Fibroblast of lung (primary cell): ENCODE data around the gene FAM110A. TPM values are rescaled to one million over a fixed set of nuclear protein-coding genes. Genes with fewer than 3 reads are reported as not detected.

Source experiments
- DNase-seq, 2 donors: peaks; one replicate each; pipeline versions ENCODE4 v3.0.0 to v3.0.0-alpha.2; 2010; ENCODE audit warnings: low read depth in 2 of 2
- H2AFZ ChIP-seq: 2 replicates; pipeline ENCODE4 v1.5.1; 2012; ENCODE audit warnings: low read length, control low read depth, inconsistent platforms
- H3K27ac ChIP-seq: 2 replicates; pipeline ENCODE4 v1.5.1; 2011; ENCODE audit warnings: low read length, control low read depth; ENCODE audit not compliant: insufficient read depth
- H3K27me3 ChIP-seq: 2 replicates; pipeline ENCODE4 v1.5.1; 2011; ENCODE audit warnings: mild to moderate bottlenecking, low read length; ENCODE audit not compliant: control insufficient read depth, insufficient read depth
- H3K36me3 ChIP-seq: 2 replicates; pipeline ENCODE4 v1.5.1; 2011; ENCODE audit warnings: low read length; ENCODE audit not compliant: control insufficient read depth, insufficient read depth
- H3K4me1 ChIP-seq: 2 replicates; pipeline ENCODE4 v1.5.1; 2011; ENCODE audit warnings: low read length; ENCODE audit not compliant: control insufficient read depth, insufficient read depth; ENCODE audit errors: extremely low read depth
- H3K4me2 ChIP-seq: 2 replicates; pipeline ENCODE4 v1.5.1; 2011; ENCODE audit warnings: low read length, control low read depth; ENCODE audit not compliant: insufficient read depth; ENCODE audit errors: extremely low read depth
- H3K4me3 ChIP-seq, 4 experiments: fragments of 200-600 bp in 1 of 4; sonication (generic) in 1 of 4; replicated peaks in 1 of 4; 2 replicates each; pipeline ENCODE4 v1.5.1; 2011 to 2016; ENCODE audit warnings: low read length in 4 of 4, low read depth in 3 of 4, mild to moderate bottlenecking in 3 of 4, control low read depth in 2 of 4, inconsistent platforms in 1 of 4, mixed read lengths in 1 of 4; ENCODE audit not compliant: insufficient read depth in 1 of 4; ENCODE audit errors: control extremely low read depth in 1 of 4
- H3K79me2 ChIP-seq: 2 replicates; pipeline ENCODE4 v1.5.1; 2012; ENCODE audit warnings: mild to moderate bottlenecking, low read length, inconsistent platforms; ENCODE audit not compliant: control insufficient read depth, insufficient read depth
- H3K9ac ChIP-seq: 2 replicates; pipeline ENCODE4 v1.5.1; 2011; ENCODE audit warnings: mild to moderate bottlenecking, low read length, control low read depth; ENCODE audit not compliant: insufficient read depth
- H3K9me3 ChIP-seq: 2 replicates; pipeline ENCODE4 v1.5.1; 2012; ENCODE audit warnings: low read depth, low read length; ENCODE audit not compliant: control insufficient read depth, insufficient read depth
- H4K20me1 ChIP-seq: 2 replicates; pipeline ENCODE4 v1.5.1; 2011; ENCODE audit warnings: low read length; ENCODE audit not compliant: control insufficient read depth, insufficient read depth; ENCODE audit errors: extremely low read depth
- CTCF ChIP-seq, 2 donors: IDR thresholded peaks in 1 of 2; conservative IDR thresholded peaks in 1 of 2; 1 replicate in 1 of 2; 2 replicates in 1 of 2; pipeline ENCODE4 v1.5.1; 2011 to 2012; ENCODE audit warnings: low read length in 2 of 2, control low read depth in 1 of 2, inconsistent platforms in 1 of 2, low read depth in 1 of 2, mild to moderate bottlenecking in 1 of 2
- EZH2 ChIP-seq: IDR thresholded peaks from 2 replicates; pipeline ENCODE4 v1.5.1; 2012; ENCODE audit warnings: low read length, control low read depth, mild to moderate bottlenecking; ENCODE audit errors: missing control alignments
- polyA plus RNA-seq, 2 donors: library from polyadenylated mRNA; depleted of rRNA in 1 of 2; stranded (reverse) in 1 of 2; unstranded in 1 of 2; fragments of >200 nt; gene quantifications; 2 replicates each; pipeline ENCODE4 v1.2.1, GENCODE V29; 2011 to 2012; ENCODE audit warnings: missing spikeins in 1 of 2
- total RNA-seq: library from RNA; depleted of rRNA; stranded (reverse); fragments of >200 nt; gene quantifications from 2 replicates; pipeline ENCODE4 v1.2.1, GENCODE V29; 2014

FAM110A gene
- total and polyA plus RNA-seq, 2 donors (not counting 1 experiment from before 2014, with no cell fraction given) = 1.5 to 1.8 TPM

DNA sequence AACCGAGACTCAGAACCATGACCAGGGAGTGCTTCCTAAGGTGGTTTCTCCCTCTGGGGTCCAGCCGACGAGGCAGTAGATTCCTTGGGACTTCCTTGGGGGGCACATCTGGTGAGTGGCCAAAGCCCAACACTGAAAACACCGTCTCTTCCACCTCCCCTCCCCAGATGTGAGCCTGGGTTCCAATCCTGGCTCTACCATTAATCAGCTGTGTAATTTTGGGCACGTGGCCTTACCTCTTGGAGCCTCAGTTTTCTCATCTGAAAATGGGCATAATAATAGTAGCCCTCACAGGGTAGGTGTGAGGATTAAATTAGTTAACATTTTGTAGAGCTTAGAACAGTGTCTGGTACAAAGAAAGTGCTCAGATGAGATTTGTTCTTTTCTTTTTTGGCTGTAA lies 5.5 kb downstream of the FAM110A start:
- TF ChIP-seq CTCF (conservative IDR thresholded peaks at IDR 0.05 in 1 of 2, IDR thresholded peaks at IDR 0.05 in 1 of 2; ENCODE audit: low read depth in 1 of 2, low read length in 2 of 2) (no peak), EZH2 (no peak)
- Histone ChIP-seq H3K4me1 (peaks cover 2% of the 10 kb centered on the region), H3K4me2 (no peak overlapping the region), H2AFZ (no peak overlapping the region), H3K36me3 (no peaks in the 10 kb centered on the region), H3K4me3 (no peak overlapping the region), H3K79me2 (peaks cover 57% of the 10 kb centered on the region), H3K27ac (no peak overlapping the region), H4K20me1 (no peaks in the 10 kb centered on the region), H3K27me3 (no peaks in the 10 kb centered on the region), H3K9me3 (no peaks in the 10 kb centered on the region), H3K9ac (no peak overlapping the region)
- DNase-seq = no peak

GRCh38 chr20:839626-840025 lies 6.1 kb downstream of the FAM110A start:
- no peaks in the 10 kb centered on the region for H4K20me1 ChIP-seq
- H3K4me3 ChIP-seq = no peak overlapping the region
- peaks cover 2% of the 10 kb centered on the region for H3K4me1 ChIP-seq
- no peaks in the 10 kb centered on the region for H3K36me3 ChIP-seq
- H3K4me2 ChIP-seq = no peak overlapping the region
- no peak overlapping the region for H3K9ac ChIP-seq
- H3K79me2 ChIP-seq = peaks cover 51% of the 10 kb centered on the region
- no peak for DNase-seq
- H3K9me3 ChIP-seq = no peaks in the 10 kb centered on the region
- H2AFZ ChIP-seq = no peak overlapping the region
- no peaks in the 10 kb centered on the region for H3K27me3 ChIP-seq
- TF ChIP-seq CTCF (conservative IDR thresholded peaks at IDR 0.05 in 1 of 2, IDR thresholded peaks at IDR 0.05 in 1 of 2; ENCODE audit: low read depth in 1 of 2, low read length in 2 of 2) (no peak), EZH2 (no peak)
- H3K27ac ChIP-seq = no peak overlapping the region

DNA sequence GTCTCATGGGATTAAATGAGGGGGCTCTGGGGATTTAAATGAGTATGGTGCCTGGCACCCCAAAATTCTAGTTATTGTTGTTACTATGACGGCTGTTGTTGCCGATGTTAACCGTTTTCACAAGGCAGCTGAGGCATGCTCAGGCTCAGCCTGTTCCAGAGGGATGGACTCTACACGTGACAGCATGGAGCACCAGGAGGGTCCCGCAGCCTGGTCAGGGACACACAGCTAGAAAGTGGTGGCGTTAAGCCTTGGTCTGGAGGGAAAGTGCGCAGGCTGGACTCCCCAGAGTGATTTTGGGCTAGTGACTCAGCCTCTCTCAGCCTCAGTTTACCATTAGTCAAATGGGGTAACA lies 7.0 kb downstream of the FAM110A start:
- Histone ChIP-seq H3K36me3 (no peaks in the 10 kb centered on the region), H3K4me2 (no peak overlapping the region), H3K9me3 (no peaks in the 10 kb centered on the region), H2AFZ (no peak overlapping the region), H3K27me3 (no peaks in the 10 kb centered on the region), H3K27ac (no peak overlapping the region), H3K4me3 (no peak overlapping the region), H3K4me1 (peaks cover 2% of the 10 kb centered on the region), H4K20me1 (no peaks in the 10 kb centered on the region), H3K79me2 (peaks cover 47% of the 10 kb centered on the region), H3K9ac (no peak overlapping the region)
- no peak for TF ChIP-seq CTCF (conservative IDR thresholded peaks at IDR 0.05 in 1 of 2, IDR thresholded peaks at IDR 0.05 in 1 of 2; ENCODE audit: low read depth in 1 of 2, low read length in 2 of 2)
- TF ChIP-seq EZH2 = no peak
- DNase-seq = no peak
